Endothelial cell of umbilical vein (primary cell): ENCODE results near the gene HTT. TPM values are rescaled to one million over a fixed set of nuclear protein-coding genes. Genes with fewer than 3 reads are reported as not detected.

Experiments used
- BruUV-seq: library from RNA; stranded (reverse); fragments of 400-500 nt; replicated peaks from 2 replicates; lab custom pipeline; 2021; lab: Mats Ljungman, UMichigan
- CTCF ChIA-PET: fragments of 300-600, 350-600 bp; sonication (Branson Sonifier 250); formaldehyde crosslinking; loops from one replicate; lab custom pipeline; 2021; ENCODE audit warnings: antibody characterized with exemption, inconsistent platforms; lab: Charles Lee
- POLR2A ChIA-PET: fragments of 300-600, 350-600 bp; sonication (Branson Sonifier 250); formaldehyde crosslinking; loops from one replicate; lab custom pipeline; 2021; ENCODE audit warnings: antibody characterized with exemption, inconsistent platforms; lab: Charles Lee
- DNase-seq: peaks from one replicate; pipeline ENCODE4 v3.0.0-alpha.2; 2011; ENCODE audit warnings: low read depth, low spot score
- FAIRE-seq: peaks from 2 replicates; lab custom pipeline; 2011; peaks lifted over from hg19 to GRCh38; lab: Jason Lieb, UNC
- H2AFZ ChIP-seq: 2 replicates; pipeline ENCODE4 v1.6.0; 2012; ENCODE audit warnings: low read depth, low read length, control low read depth, inconsistent platforms
- H3K27ac ChIP-seq: 2 replicates; pipeline ENCODE4 v1.5.1; 2011; ENCODE audit warnings: low read depth, mild to moderate bottlenecking, control low read depth, low read length, moderate library complexity; ENCODE audit not compliant: insufficient read depth
- H3K27me3 ChIP-seq, 2 experiments: 2 replicates each; pipeline versions ENCODE4 v1.6.0 to v1.6.1; 2011; ENCODE audit warnings: low read length in 2 of 2, mixed read lengths in 1 of 2; ENCODE audit not compliant: control insufficient read depth in 2 of 2, insufficient read depth in 2 of 2
- H3K36me3 ChIP-seq, 2 experiments: 2 replicates in 1 of 2; 3 replicates in 1 of 2; pipeline ENCODE4 v1.5.1; 2011; ENCODE audit warnings: low read length in 2 of 2, mild to moderate bottlenecking in 1 of 2, moderate library complexity in 1 of 2; ENCODE audit not compliant: control insufficient read depth in 2 of 2, insufficient read depth in 2 of 2; ENCODE audit errors: extremely low read depth in 1 of 2
- H3K4me1 ChIP-seq: 3 replicates; pipeline ENCODE4 v1.5.1; 2011; ENCODE audit warnings: mild to moderate bottlenecking, low read length; ENCODE audit not compliant: control insufficient read depth, insufficient read depth; ENCODE audit errors: extremely low read depth
- H3K4me2 ChIP-seq: 2 replicates; pipeline ENCODE4 v1.6.1; 2011; ENCODE audit warnings: low read length, control low read depth, mixed read lengths; ENCODE audit not compliant: insufficient read depth
- H3K4me3 ChIP-seq, 3 experiments: fragments of 200-600 bp in 1 of 3; sonication (generic), shearing (Covaris generic) in 1 of 3; replicated peaks in 1 of 3; 2 replicates each; pipeline ENCODE4 v1.5.1; 2011 to 2016; ENCODE audit warnings: control low read depth in 3 of 3, low read length in 3 of 3, mild to moderate bottlenecking in 2 of 3, inconsistent platforms in 1 of 3, low read depth in 1 of 3, moderate library complexity in 1 of 3; ENCODE audit not compliant: insufficient read depth in 1 of 3
- H3K79me2 ChIP-seq: 2 replicates; pipeline ENCODE4 v1.6.0; 2012; ENCODE audit warnings: low read length, inconsistent platforms; ENCODE audit not compliant: control insufficient read depth, insufficient read depth
- H3K9ac ChIP-seq: replicated peaks from 2 replicates; pipeline ENCODE3; 2011; ENCODE audit warnings: low read length, control low read depth; ENCODE audit not compliant: insufficient read depth; ENCODE audit errors: extremely low read depth
- H3K9me1 ChIP-seq: replicated peaks from 3 replicates; pipeline ENCODE4 v1.6.0; 2011; ENCODE audit warnings: mild to moderate bottlenecking, low read length; ENCODE audit not compliant: control insufficient read depth, insufficient read depth; ENCODE audit errors: extremely low read depth
- H3K9me3 ChIP-seq: replicated peaks from 2 replicates; pipeline ENCODE4 v1.5.1; 2012; ENCODE audit warnings: low read length, inconsistent platforms; ENCODE audit not compliant: control insufficient read depth, insufficient read depth
- H4K20me1 ChIP-seq: replicated peaks from 2 replicates; pipeline ENCODE3; 2011; ENCODE audit warnings: mild to moderate bottlenecking, low read length; ENCODE audit not compliant: control insufficient read depth, insufficient read depth; ENCODE audit errors: extremely low read depth
- EZH2 ChIP-seq: IDR thresholded peaks from 2 replicates; pipeline ENCODE4 v1.6.1; 2012; ENCODE audit warnings: borderline replicate concordance, low read depth, mild to moderate bottlenecking, moderate library complexity, low read length, inconsistent platforms; ENCODE audit not compliant: severe bottlenecking
- FOS ChIP-seq: IDR thresholded peaks from 2 replicates; pipeline ENCODE4 v1.6.1; 2011; ENCODE audit warnings: mild to moderate bottlenecking, low read length, moderate library complexity, borderline replicate concordance; ENCODE audit not compliant: insufficient read depth
- GATA2 ChIP-seq: IDR thresholded peaks from 2 replicates; pipeline ENCODE4 v1.7.0; 2011; ENCODE audit warnings: low read depth, mild to moderate bottlenecking, moderate library complexity, mixed read lengths, low read length; ENCODE audit not compliant: insufficient read length, insufficient read depth
- JUN ChIP-seq: IDR thresholded peaks from 2 replicates; pipeline ENCODE4 v1.6.1; 2011; ENCODE audit warnings: borderline replicate concordance, low read depth; ENCODE audit not compliant: insufficient read length, insufficient read depth
- MAX ChIP-seq: IDR thresholded peaks from 2 replicates; pipeline ENCODE4 v1.6.1; 2011; ENCODE audit not compliant: insufficient read depth, insufficient read length
- MYC ChIP-seq: IDR thresholded peaks from one replicate; pipeline ENCODE4 v1.6.1; 2011; ENCODE audit warnings: mild to moderate bottlenecking, low read depth, low read length
- POLR2A ChIP-seq: IDR thresholded peaks from 2 replicates; pipeline ENCODE4 v1.6.1; 2012; ENCODE audit warnings: low read depth, mild to moderate bottlenecking, control low read depth, low read length
- POLR2AphosphoS5 ChIP-seq: IDR thresholded peaks from 2 replicates; pipeline ENCODE4 v1.6.1; 2012; ENCODE audit warnings: low read depth, mild to moderate bottlenecking, control low read depth, low read length, moderate library complexity; ENCODE audit not compliant: insufficient read depth
- dilution Hi-C: fragments of 300-500 bp; cut with MboI; formaldehyde crosslinking; loops from one replicate; pipeline ENCODE4 v1.15.0; 2019; ENCODE audit warnings: low sequenced_read_pairs; ENCODE audit not compliant: extremely low pct_ligation_motif_present
- intact Hi-C: fragments of 100-400 bp; cut with micrococcal nuclease; formaldehyde crosslinking; loops from one replicate; pipeline ENCODE4 v1.10.0; 2022
- polyA plus RNA-seq, 4 experiments: library from polyadenylated mRNA; depleted of rRNA in 3 of 4; stranded (reverse) in 3 of 4; unstranded in 1 of 4; fragments of >200 nt; gene quantifications; 2 replicates each; pipeline versions ENCODE4 v1.2.1 to v1.2.3, GENCODE V29; 2011 to 2012; ENCODE audit warnings: missing spikeins in 1 of 4
- total RNA-seq: library from RNA; stranded (reverse); gene quantifications from 2 replicates; pipeline ENCODE4 v1.2.3, GENCODE V29; 2021
- TF ChIP-seq, protein P1 (sequence below), 2 donors: IDR thresholded peaks; 1 replicate in 1 of 2; 2 replicates in 1 of 2; pipeline ENCODE4 v1.5.1; 2011; ENCODE audit warnings: low read length in 2 of 2, mild to moderate bottlenecking in 2 of 2, moderate library complexity in 2 of 2, control low read depth in 1 of 2, inconsistent platforms in 1 of 2, low read depth in 1 of 2; ENCODE audit not compliant: insufficient read depth in 1 of 2; ENCODE audit errors: extremely low read depth in 1 of 2

Gene HTT
- total and polyA plus RNA-seq, 2 donors (not counting 3 experiments of a cell fraction or from before 2014, with no cell fraction given): 15.7 to 61.2 TPM

DNA sequence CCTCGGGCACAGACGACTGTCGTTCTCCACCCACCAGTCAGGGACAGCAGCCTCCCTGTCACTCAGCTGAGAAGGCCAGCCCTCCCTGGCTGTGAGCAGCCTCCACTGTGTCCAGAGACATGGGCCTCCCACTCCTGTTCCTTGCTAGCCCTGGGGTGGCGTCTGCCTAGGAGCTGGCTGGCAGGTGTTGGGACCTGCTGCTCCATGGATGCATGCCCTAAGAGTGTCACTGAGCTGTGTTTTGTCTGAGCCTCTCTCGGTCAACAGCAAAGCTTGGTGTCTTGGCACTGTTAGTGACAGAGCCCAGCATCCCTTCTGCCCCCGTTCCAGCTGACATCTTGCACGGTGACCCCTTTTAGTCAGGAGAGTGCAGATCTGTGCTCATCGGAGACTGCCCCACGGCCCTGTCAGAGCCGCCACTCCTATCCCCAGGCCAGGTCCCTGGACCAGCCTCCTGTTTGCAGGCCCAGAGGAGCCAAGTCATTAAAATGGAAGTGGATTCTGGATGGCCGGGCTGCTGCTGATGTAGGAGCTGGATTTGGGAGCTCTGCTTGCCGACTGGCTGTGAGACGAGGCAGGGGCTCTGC is 166.5 kb downstream of the HTT start:
- POLR2A ChIA-PET: no interaction called here
- Histone ChIP-seq H3K9me3 (no peaks in the 10 kb centered on the region), H3K4me2 (no peak overlapping the region), H3K4me1 (no peaks in the 10 kb centered on the region), H4K20me1 (no peaks in the 10 kb centered on the region), H3K27ac (no peak overlapping the region), H3K9ac (no peak overlapping the region), H3K27me3 (no peaks in the 10 kb centered on the region), H3K79me2 (no peaks in the 10 kb centered on the region), H2AFZ (no peak overlapping the region), H3K9me1 (no peaks in the 10 kb centered on the region), H3K36me3 (peaks cover 2 to 17% of the 10 kb centered on the region in 2 experiments), H3K4me3 (no peak overlapping the region)
- no TSS peak for BruUV-seq
- TF ChIP-seq MAX (no peak), POLR2AphosphoS5 (no peak), MYC (no peak)
- CTCF ChIA-PET: interaction anchor here (1.2 to 1.7 kb wide), 2 partner anchors 202 to 240 kb away, joined by 3 to 4 read pairs; no protein-coding TSS in a partner anchor
- FAIRE-seq: no peak
- dilution Hi-C loops (no loop called here), intact Hi-C loops (loop anchor here (10.0 kb wide), 1 partner anchor 184 kb away; no protein-coding TSS in a partner anchor)
- DNase-seq: no peak

DNA sequence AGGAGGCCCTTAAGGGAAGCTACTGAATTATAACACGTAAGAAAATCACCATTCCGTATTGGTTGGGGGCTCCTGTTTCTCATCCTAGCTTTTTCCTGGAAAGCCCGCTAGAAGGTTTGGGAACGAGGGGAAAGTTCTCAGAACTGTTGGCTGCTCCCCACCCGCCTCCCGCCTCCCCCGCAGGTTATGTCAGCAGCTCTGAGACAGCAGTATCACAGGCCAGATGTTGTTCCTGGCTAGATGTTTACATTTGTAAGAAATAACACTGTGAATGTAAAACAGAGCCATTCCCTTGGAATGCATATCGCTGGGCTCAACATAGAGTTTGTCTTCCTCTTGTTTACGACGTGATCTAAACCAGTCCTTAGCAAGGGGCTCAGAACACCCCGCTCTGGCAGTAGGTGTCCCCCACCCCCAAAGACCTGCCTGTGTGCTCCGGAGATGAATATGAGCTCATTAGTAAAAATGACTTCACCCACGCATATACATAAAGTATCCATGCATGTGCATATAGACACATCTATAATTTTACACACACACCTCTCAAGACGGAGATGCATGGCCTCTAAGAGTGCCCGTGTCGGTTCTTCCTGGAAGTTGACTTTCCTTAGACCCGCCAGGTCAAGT is 167.5 kb downstream of the HTT start:
- Histone ChIP-seq H3K79me2 (no peaks in the 10 kb centered on the region), H3K9me3 (no peaks in the 10 kb centered on the region), H3K4me3 (no peak overlapping the region), H2AFZ (no peak overlapping the region), H3K4me2 (no peak overlapping the region), H3K9me1 (no peaks in the 10 kb centered on the region), H3K9ac (no peak overlapping the region), H3K27ac (no peak overlapping the region), H3K27me3 (no peaks in the 10 kb centered on the region), H3K4me1 (no peaks in the 10 kb centered on the region), H4K20me1 (no peaks in the 10 kb centered on the region), H3K36me3 (peaks cover 2 to 15% of the 10 kb centered on the region in 2 experiments)
- BruUV-seq: no TSS peak
- TF ChIP-seq GATA2: no peak
- no peak for TF ChIP-seq FOS
- TF ChIP-seq POLR2AphosphoS5: no peak
- TF ChIP-seq, protein P1, sequence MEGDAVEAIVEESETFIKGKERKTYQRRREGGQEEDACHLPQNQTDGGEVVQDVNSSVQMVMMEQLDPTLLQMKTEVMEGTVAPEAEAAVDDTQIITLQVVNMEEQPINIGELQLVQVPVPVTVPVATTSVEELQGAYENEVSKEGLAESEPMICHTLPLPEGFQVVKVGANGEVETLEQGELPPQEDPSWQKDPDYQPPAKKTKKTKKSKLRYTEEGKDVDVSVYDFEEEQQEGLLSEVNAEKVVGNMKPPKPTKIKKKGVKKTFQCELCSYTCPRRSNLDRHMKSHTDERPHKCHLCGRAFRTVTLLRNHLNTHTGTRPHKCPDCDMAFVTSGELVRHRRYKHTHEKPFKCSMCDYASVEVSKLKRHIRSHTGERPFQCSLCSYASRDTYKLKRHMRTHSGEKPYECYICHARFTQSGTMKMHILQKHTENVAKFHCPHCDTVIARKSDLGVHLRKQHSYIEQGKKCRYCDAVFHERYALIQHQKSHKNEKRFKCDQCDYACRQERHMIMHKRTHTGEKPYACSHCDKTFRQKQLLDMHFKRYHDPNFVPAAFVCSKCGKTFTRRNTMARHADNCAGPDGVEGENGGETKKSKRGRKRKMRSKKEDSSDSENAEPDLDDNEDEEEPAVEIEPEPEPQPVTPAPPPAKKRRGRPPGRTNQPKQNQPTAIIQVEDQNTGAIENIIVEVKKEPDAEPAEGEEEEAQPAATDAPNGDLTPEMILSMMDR (IDR thresholded peaks at IDR 0.05; ENCODE audit: extremely low read depth in 1 of 2, insufficient read depth in 1 of 2, low read depth in 1 of 2, low read length in 2 of 2): no peak
- TF ChIP-seq JUN: no peak
- no peak for TF ChIP-seq MYC
- TF ChIP-seq MAX: no peak
- no peak for TF ChIP-seq EZH2
- TF ChIP-seq POLR2A: no peak
- POLR2A ChIA-PET: no interaction called here
- no peak for DNase-seq
- no peak for FAIRE-seq
- intact Hi-C loops (loop anchor here (10.0 kb wide), 1 partner anchor 183 kb away; no protein-coding TSS in a partner anchor), dilution Hi-C loops (no loop called here)
- CTCF ChIA-PET: interaction anchor here (1.2 to 1.7 kb wide), 2 partner anchors 201 to 239 kb away, joined by 3 to 4 read pairs; no protein-coding TSS in a partner anchor
